ENCODE results near the gene FHIT. TPM values are rescaled to one million over a fixed set of nuclear protein-coding genes. Genes with fewer than 3 reads are reported as not detected.

The FHIT gene
- total and polyA plus RNA-seq, 11 donors, result 4.2 to 26.8 (median 16.5) TPM

DNA sequence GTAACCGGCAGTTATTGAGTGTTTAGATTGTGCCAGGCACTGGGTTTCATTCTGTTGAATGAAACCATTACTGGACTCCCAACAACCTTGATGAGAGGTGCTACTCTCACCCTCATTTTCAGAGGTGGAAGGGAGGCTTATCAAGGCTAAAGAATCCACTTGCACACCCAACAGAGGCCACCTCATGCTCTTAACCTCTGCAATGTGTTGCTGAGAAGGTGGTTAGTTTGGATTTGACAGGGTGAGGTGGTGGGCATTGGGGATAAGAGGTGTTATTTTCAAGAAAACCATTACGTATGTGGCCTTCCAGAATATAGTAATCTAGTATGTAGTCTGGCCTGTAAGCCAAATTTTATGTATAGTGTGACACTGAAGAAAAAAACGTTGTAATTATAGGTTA, 73.1 kb downstream of the FHIT start:
- no peak for DNase-seq

DNA sequence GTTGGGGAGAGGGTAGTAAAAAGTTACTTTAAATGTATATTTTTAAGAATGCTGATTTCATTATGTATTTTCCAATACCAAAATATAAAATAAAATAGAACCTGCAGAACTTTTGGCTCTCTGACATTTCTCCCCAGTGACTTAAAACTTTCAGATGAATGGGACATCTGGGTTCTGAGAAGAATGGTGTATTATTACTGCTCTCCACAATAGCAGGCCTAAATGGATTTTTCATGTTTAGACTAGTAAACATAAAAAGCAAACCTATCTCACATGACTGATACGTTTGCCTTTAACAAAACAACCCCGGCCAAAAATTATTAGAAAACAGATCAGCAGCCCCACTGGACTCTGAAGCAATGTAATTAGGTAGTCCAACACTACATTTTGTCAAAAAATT, 73.8 kb downstream of the FHIT start:
- Histone ChIP-seq H3K27ac (no peak overlapping the region), H3K36me3 (no peaks in the 10 kb centered on the region), H3K9me3 (no peaks in the 10 kb centered on the region), H3K4me3 (no peak overlapping the region), H3K27me3 (no peaks in the 10 kb centered on the region), H3K4me1 (peaks cover 0 to 12% (median 0%) of the 10 kb centered on the region in 12 donors)
- no peak for TF ChIP-seq POLR2A (IDR thresholded peaks at IDR 0.05)
- TF ChIP-seq, protein P1, sequence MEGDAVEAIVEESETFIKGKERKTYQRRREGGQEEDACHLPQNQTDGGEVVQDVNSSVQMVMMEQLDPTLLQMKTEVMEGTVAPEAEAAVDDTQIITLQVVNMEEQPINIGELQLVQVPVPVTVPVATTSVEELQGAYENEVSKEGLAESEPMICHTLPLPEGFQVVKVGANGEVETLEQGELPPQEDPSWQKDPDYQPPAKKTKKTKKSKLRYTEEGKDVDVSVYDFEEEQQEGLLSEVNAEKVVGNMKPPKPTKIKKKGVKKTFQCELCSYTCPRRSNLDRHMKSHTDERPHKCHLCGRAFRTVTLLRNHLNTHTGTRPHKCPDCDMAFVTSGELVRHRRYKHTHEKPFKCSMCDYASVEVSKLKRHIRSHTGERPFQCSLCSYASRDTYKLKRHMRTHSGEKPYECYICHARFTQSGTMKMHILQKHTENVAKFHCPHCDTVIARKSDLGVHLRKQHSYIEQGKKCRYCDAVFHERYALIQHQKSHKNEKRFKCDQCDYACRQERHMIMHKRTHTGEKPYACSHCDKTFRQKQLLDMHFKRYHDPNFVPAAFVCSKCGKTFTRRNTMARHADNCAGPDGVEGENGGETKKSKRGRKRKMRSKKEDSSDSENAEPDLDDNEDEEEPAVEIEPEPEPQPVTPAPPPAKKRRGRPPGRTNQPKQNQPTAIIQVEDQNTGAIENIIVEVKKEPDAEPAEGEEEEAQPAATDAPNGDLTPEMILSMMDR (IDR thresholded peaks at IDR 0.05), result no peak
- WGBS, 4 donors, result 84 to 93% (median 89%) methylated on average over 2 of the region's 2 CpGs
- DNase-seq, result no peak
- ATAC-seq, result no peak
- intact Hi-C loops (cut with DNase I), result no loop called here

More for the DNA sequence above, 73.1 kb downstream of the FHIT start:
- TF ChIP-seq POLR2A (IDR thresholded peaks at IDR 0.05), result no peak
- TF ChIP-seq, protein P1 (IDR thresholded peaks at IDR 0.05), result no peak
- Histone ChIP-seq H3K4me1 (peaks cover 0 to 7% (median 0%) of the 10 kb centered on the region in 12 donors), H3K27me3 (no peaks in the 10 kb centered on the region), H3K9me3 (no peaks in the 10 kb centered on the region), H3K27ac (no peak overlapping the region), H3K36me3 (no peaks in the 10 kb centered on the region), H3K4me3 (no peak overlapping the region)
- WGBS, 4 donors, result 84 to 92% (median 87%) methylated on average over 3 of the region's 3 CpGs
- intact Hi-C loops (cut with DNase I), result no loop called here
- ATAC-seq, result no peak

DNA sequence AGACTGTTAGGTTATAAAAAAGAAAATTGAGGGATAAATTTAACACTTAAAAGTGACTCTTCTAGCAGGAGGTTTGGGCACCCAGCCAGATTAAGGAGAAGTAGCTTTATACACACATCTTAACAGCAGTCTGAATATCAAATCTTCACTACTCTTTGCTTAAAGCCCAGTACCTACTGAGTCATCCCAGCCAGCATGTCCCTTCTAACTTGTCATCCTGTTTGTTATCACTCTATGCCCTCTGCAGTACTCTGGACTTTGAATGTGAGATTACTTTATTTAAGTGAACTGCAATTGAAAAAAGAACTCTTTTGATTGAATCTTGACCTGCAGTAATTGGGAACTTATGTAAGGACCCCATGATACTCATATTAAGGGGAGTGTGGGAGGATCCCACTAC, 77.6 kb downstream of the FHIT start:
- H3K36me3 ChIP-seq, result no peaks in the 10 kb centered on the region
- no peaks in the 10 kb centered on the region for H3K27me3 ChIP-seq
- ATAC-seq (peak in 1 of 4 donors; percentile 49), DNase-seq (no peak)
- H3K4me1 ChIP-seq, result peaks cover 0 to 12% (median 0%) of the 10 kb centered on the region in 12 donors
- no peaks in the 10 kb centered on the region for H3K9me3 ChIP-seq
- H3K4me3 ChIP-seq, result no peak overlapping the region
- no peak overlapping the region for H3K27ac ChIP-seq
- TF ChIP-seq, protein P1 (IDR thresholded peaks at IDR 0.05), result no peak
- no peak for TF ChIP-seq POLR2A (IDR thresholded peaks at IDR 0.05)
- intact Hi-C loops (cut with DNase I), result no loop called here

DNA sequence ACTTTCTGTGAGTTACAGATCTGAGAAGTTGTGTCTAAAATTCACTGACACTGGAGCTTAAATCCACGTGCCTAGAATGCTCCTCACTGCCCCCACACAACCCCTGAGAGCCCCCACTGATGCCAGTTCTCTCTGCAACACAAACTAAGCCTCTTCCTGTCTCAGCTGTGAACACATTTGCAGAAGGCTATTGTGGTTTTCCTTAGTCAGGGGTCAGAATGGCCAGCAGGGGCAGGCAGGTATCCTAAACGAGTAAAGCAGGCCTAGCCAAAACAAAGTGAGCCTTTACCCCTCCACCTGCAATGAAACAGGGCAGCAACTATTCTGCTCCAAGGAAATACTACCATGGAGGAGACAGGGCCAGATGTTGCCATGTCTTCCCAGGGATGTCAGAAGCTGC, 78.6 kb downstream of the FHIT start:
- no peak for TF ChIP-seq POLR2A (IDR thresholded peaks at IDR 0.05)
- TF ChIP-seq, protein P1 (IDR thresholded peaks at IDR 0.05), result peak in 3 of 12 donors; percentile 11 to 13 (median 12)
- no peaks in the 10 kb centered on the region for H3K9me3 ChIP-seq
- H3K27ac ChIP-seq, result no peak overlapping the region
- H3K4me3 ChIP-seq, result no peak overlapping the region
- H3K36me3 ChIP-seq, result no peaks in the 10 kb centered on the region
- DNase-seq (no peak), ATAC-seq (peak in 1 of 4 donors; percentile 43)
- peaks cover 0 to 12% (median 0%) of the 10 kb centered on the region in 12 donors for H3K4me1 ChIP-seq
- H3K27me3 ChIP-seq, result no peaks in the 10 kb centered on the region
- WGBS, 4 donors, result 0 to 32% (median 15%) methylated on average over 2 of the region's 2 CpGs
- intact Hi-C loops (cut with DNase I), result no loop called here
